Esophagus muscularis mucosa (tissue), 4 donors: ENCODE measurements around the gene TMTC3.

Experiments used
- EP300 ChIP-seq: sonication (generic); formaldehyde crosslinking; IDR thresholded peaks from one replicate; pipeline ENCODE4 v1.6.1; 2017; ENCODE audit warnings: antibody characterized with exemption
- POLR2AphosphoS5 ChIP-seq, 2 donors: sonication (generic); formaldehyde crosslinking; IDR thresholded peaks; one replicate each; pipeline ENCODE4 v1.6.1; 2017; ENCODE audit warnings: antibody characterized with exemption in 2 of 2
- TF ChIP-seq, protein P1 (sequence below), 3 experiments: fragments of 200-600 bp in 2 of 3; fragments of 450-650 bp in 1 of 3; sonication (generic) in 2 of 3; IDR thresholded peaks; one replicate each; pipeline ENCODE4 v1.5.1; 2017 to 2019; ENCODE audit warnings: antibody characterized with exemption in 3 of 3, mild to moderate bottlenecking in 2 of 3, moderate library complexity in 1 of 3

DNA sequence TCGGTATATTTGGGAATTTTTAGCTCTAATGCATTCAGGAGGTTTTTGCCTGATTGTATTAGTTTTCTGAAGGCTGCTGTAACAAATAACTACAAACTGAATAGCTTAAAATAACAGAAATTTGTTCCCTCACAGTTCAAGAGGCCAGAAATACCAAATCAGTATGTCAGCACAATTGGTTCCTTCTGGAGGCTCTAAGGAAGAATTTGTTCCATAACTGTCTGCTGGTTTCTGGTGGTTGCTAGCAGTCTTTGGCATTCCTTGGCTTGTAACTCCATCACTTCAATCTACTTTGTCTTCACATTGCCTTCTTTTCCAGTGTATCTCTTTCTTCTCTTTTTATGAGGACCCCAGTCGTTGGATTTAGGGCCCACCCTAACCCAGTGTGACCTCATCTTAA is 21.3 kb downstream of the TMTC3 start:
- TF ChIP-seq, protein P1, sequence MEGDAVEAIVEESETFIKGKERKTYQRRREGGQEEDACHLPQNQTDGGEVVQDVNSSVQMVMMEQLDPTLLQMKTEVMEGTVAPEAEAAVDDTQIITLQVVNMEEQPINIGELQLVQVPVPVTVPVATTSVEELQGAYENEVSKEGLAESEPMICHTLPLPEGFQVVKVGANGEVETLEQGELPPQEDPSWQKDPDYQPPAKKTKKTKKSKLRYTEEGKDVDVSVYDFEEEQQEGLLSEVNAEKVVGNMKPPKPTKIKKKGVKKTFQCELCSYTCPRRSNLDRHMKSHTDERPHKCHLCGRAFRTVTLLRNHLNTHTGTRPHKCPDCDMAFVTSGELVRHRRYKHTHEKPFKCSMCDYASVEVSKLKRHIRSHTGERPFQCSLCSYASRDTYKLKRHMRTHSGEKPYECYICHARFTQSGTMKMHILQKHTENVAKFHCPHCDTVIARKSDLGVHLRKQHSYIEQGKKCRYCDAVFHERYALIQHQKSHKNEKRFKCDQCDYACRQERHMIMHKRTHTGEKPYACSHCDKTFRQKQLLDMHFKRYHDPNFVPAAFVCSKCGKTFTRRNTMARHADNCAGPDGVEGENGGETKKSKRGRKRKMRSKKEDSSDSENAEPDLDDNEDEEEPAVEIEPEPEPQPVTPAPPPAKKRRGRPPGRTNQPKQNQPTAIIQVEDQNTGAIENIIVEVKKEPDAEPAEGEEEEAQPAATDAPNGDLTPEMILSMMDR (IDR thresholded peaks at IDR 0.05), result no peak
- TF ChIP-seq POLR2AphosphoS5 (IDR thresholded peaks at IDR 0.05), result no peak
- TF ChIP-seq EP300, result no peak
